Neural cell (in vitro differentiated cells): ENCODE results near the gene AGTRAP. TPM values are rescaled to one million over a fixed set of nuclear protein-coding genes. Genes with fewer than 3 reads are reported as not detected.

ENCODE experiments used
- H2AFZ ChIP-seq: fragments of 200-600, 300-800 bp; sonication (generic), shearing (Covaris generic); 2 replicates; pipeline ENCODE4 v1.6.0; 2014; ENCODE audit warnings: low read depth, mild to moderate bottlenecking, antibody characterized with exemption, low read length, moderate library complexity
- H3F3A ChIP-seq: fragments of 200-600 bp; shearing (Covaris generic); 2 replicates; pipeline ENCODE4 v1.6.1; 2016; ENCODE audit warnings: mild to moderate bottlenecking, moderate library complexity, mixed read lengths, antibody characterized with exemption, low read length; ENCODE audit not compliant: insufficient read depth, poor library complexity, severe bottlenecking
- H3K27ac ChIP-seq: fragments of 200-600, 300-800 bp; sonication (generic), shearing (Covaris generic); 2 replicates; pipeline ENCODE4 v1.5.1; 2014; ENCODE audit warnings: mild to moderate bottlenecking, low read length, moderate library complexity
- H3K27me3 ChIP-seq: fragments of 300-800, 200-600 bp; sonication (generic), shearing (Covaris generic); 2 replicates; pipeline ENCODE4 v1.6.0; 2014; ENCODE audit warnings: mild to moderate bottlenecking, low read depth, low read length, moderate library complexity; ENCODE audit not compliant: insufficient read depth
- H3K36me3 ChIP-seq: fragments of 300-800, 200-600 bp; sonication (generic), shearing (Covaris generic); 2 replicates; pipeline ENCODE4 v1.5.1; 2014; ENCODE audit warnings: mild to moderate bottlenecking, antibody characterized with exemption, low read length, moderate library complexity; ENCODE audit not compliant: insufficient read depth
- H3K4me2 ChIP-seq: fragments of 300-800, 200-600 bp; sonication (generic), shearing (Covaris generic); 2 replicates; pipeline ENCODE4 v1.6.0; 2014; ENCODE audit warnings: mild to moderate bottlenecking, low read length
- H3K4me3 ChIP-seq: fragments of 300-800, 200-600 bp; sonication (generic), shearing (Covaris generic); 2 replicates; pipeline ENCODE4 v1.5.1; 2014; ENCODE audit warnings: mild to moderate bottlenecking, low read length, moderate library complexity
- H3K79me2 ChIP-seq: fragments of 200-600 bp; shearing (Covaris generic); replicated peaks from 2 replicates; pipeline ENCODE4 v1.6.0; 2014; ENCODE audit warnings: mild to moderate bottlenecking, low read length, moderate library complexity; ENCODE audit not compliant: insufficient read depth
- H3K9ac ChIP-seq: fragments of 300-800, 200-600 bp; sonication (generic), shearing (Covaris generic); 2 replicates; pipeline ENCODE4 v1.6.1; 2016; ENCODE audit warnings: mild to moderate bottlenecking, low read length, mixed read lengths
- H3K9me2 ChIP-seq: fragments of 200-600 bp; shearing (Covaris generic); 2 replicates; pipeline ENCODE4 v1.6.1; 2016; ENCODE audit warnings: mild to moderate bottlenecking, low read length, mixed read lengths; ENCODE audit not compliant: insufficient read depth
- H3K9me3 ChIP-seq: fragments of 200-600, 300-800 bp; sonication (generic), shearing (Covaris generic); 2 replicates; pipeline ENCODE4 v1.6.1; 2016; ENCODE audit warnings: mild to moderate bottlenecking, mixed run types, low read length, moderate library complexity, mixed read lengths
- H4K20me1 ChIP-seq: fragments of 200-600 bp; shearing (Covaris generic); 2 replicates; pipeline ENCODE4 v1.6.1; 2016; ENCODE audit warnings: mild to moderate bottlenecking, mixed run types; ENCODE audit not compliant: insufficient read depth
- EP300 ChIP-seq: fragments of 450-650 bp; conservative IDR thresholded peaks from 2 replicates; pipeline ENCODE4 v1.6.1; 2014; ENCODE audit warnings: antibody characterized with exemption, mild to moderate bottlenecking, moderate library complexity; ENCODE audit not compliant: poor library complexity, severe bottlenecking
- EZH2 ChIP-seq: fragments of 200-600, 300-800 bp; shearing (Covaris generic), sonication (generic); IDR thresholded peaks from 2 replicates; pipeline ENCODE4 v1.6.1; 2014; ENCODE audit warnings: antibody characterized with exemption, low read length, borderline replicate concordance, mild to moderate bottlenecking; ENCODE audit not compliant: insufficient read depth, poor library complexity, severe bottlenecking
- MXI1 ChIP-seq: fragments of 450-650 bp; conservative IDR thresholded peaks from 2 replicates; pipeline ENCODE4 v1.6.1; 2014; ENCODE audit warnings: antibody characterized with exemption, mild to moderate bottlenecking; ENCODE audit not compliant: poor library complexity, severe bottlenecking
- POLR2AphosphoS5 ChIP-seq: IDR thresholded peaks from 2 replicates; pipeline ENCODE4 v1.6.1; 2012
- RAD21 ChIP-seq: fragments of 450-650 bp; conservative IDR thresholded peaks from 2 replicates; pipeline ENCODE4 v1.6.1; 2014; ENCODE audit warnings: antibody characterized with exemption, mild to moderate bottlenecking, moderate library complexity
- SMC3 ChIP-seq: fragments of 450-650 bp; conservative IDR thresholded peaks from 2 replicates; pipeline ENCODE4 v1.6.1; 2014; ENCODE audit warnings: antibody characterized with exemption, mild to moderate bottlenecking, moderate library complexity; ENCODE audit not compliant: poor library complexity
- TAF1 ChIP-seq: IDR thresholded peaks from 2 replicates; pipeline ENCODE4 v1.6.1; 2012; ENCODE audit warnings: low read depth
- polyA plus RNA-seq: library from polyadenylated mRNA; depleted of rRNA; stranded (reverse); fragments of >200 nt; gene quantifications from 2 replicates; pipeline ENCODE4 v1.2.3, GENCODE V29; 2014
- TF ChIP-seq, protein P1 (sequence below): IDR thresholded peaks from 2 replicates; pipeline ENCODE4 v1.6.1; 2012; ENCODE audit warnings: borderline replicate concordance
- TF ChIP-seq, protein P2 (sequence below): fragments of 450-650 bp; IDR thresholded peaks from 2 replicates; pipeline ENCODE4 v1.5.1; 2014; ENCODE audit warnings: antibody characterized with exemption, mild to moderate bottlenecking, moderate library complexity; ENCODE audit not compliant: poor library complexity, severe bottlenecking

The AGTRAP gene
- polyA plus RNA-seq, 1 donor from 2014 or later: 4.4 TPM

DNA sequence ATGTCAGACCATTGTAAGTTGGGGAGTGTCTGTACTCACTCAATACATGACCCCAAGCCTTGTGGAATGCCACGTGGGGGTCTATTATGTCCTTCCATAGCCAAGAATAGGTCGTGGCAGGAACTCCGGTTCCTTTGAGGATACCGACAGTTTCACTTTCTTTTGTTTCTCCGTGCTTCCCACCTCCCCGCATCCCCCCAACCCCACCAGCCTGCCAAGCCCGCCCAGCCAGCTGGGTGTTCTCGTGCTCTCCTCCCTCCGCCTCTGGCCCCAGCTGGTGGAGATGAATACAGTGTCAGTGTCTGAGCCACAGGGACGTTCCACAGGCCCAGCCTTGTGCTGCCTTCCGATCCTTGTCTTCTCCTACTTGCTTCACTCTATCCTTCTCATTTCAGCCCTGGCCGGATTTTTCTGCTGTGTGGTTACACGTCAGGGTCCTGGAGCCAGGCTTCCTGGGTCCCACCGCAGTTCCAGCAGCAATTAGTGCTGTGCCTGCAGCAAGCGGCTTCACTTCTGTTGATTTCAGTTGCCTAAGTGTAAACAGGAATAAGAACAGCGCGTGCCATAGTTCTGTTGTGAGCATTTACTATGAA lies 4.1 kb upstream of the AGTRAP start:
- TF ChIP-seq SMC3: no peak
- TF ChIP-seq EP300: no peak
- TF ChIP-seq, protein P1, sequence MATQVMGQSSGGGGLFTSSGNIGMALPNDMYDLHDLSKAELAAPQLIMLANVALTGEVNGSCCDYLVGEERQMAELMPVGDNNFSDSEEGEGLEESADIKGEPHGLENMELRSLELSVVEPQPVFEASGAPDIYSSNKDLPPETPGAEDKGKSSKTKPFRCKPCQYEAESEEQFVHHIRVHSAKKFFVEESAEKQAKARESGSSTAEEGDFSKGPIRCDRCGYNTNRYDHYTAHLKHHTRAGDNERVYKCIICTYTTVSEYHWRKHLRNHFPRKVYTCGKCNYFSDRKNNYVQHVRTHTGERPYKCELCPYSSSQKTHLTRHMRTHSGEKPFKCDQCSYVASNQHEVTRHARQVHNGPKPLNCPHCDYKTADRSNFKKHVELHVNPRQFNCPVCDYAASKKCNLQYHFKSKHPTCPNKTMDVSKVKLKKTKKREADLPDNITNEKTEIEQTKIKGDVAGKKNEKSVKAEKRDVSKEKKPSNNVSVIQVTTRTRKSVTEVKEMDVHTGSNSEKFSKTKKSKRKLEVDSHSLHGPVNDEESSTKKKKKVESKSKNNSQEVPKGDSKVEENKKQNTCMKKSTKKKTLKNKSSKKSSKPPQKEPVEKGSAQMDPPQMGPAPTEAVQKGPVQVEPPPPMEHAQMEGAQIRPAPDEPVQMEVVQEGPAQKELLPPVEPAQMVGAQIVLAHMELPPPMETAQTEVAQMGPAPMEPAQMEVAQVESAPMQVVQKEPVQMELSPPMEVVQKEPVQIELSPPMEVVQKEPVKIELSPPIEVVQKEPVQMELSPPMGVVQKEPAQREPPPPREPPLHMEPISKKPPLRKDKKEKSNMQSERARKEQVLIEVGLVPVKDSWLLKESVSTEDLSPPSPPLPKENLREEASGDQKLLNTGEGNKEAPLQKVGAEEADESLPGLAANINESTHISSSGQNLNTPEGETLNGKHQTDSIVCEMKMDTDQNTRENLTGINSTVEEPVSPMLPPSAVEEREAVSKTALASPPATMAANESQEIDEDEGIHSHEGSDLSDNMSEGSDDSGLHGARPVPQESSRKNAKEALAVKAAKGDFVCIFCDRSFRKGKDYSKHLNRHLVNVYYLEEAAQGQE: no peak
- TF ChIP-seq EZH2: no peak
- TF ChIP-seq TAF1: no peak
- no peak for TF ChIP-seq MXI1
- no peak for TF ChIP-seq RAD21
- TF ChIP-seq, protein P2, sequence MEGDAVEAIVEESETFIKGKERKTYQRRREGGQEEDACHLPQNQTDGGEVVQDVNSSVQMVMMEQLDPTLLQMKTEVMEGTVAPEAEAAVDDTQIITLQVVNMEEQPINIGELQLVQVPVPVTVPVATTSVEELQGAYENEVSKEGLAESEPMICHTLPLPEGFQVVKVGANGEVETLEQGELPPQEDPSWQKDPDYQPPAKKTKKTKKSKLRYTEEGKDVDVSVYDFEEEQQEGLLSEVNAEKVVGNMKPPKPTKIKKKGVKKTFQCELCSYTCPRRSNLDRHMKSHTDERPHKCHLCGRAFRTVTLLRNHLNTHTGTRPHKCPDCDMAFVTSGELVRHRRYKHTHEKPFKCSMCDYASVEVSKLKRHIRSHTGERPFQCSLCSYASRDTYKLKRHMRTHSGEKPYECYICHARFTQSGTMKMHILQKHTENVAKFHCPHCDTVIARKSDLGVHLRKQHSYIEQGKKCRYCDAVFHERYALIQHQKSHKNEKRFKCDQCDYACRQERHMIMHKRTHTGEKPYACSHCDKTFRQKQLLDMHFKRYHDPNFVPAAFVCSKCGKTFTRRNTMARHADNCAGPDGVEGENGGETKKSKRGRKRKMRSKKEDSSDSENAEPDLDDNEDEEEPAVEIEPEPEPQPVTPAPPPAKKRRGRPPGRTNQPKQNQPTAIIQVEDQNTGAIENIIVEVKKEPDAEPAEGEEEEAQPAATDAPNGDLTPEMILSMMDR: no peak
- no peak for TF ChIP-seq POLR2AphosphoS5

DNA sequence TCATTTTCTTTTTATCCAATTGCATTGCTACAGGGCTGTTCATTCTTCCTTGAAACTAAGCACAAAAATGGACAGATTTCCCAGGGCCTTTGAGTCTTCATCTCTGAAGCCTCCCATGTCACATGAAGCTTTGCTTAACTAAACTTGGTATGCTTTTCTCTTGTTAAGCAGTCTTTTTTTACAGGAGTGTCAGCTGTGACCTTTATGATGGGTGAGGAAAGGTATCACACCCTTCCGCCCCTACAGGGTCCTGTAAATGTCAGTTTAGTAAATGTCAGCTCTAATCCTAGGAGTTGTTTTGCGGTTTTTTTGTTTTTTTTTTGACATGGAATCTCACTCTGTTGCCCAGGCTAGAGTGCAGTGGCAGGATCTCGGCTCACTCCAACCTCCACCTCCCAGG lies 2.6 kb upstream of the AGTRAP start:
- no peaks in the 10 kb centered on the region for H3F3A ChIP-seq
- H3K27ac ChIP-seq: no peak overlapping the region
- H3K36me3 ChIP-seq: no peaks in the 10 kb centered on the region
- no peaks in the 10 kb centered on the region for H4K20me1 ChIP-seq
- H3K4me3 ChIP-seq: no peak overlapping the region
- no peak overlapping the region for H3K4me2 ChIP-seq
- H3K9me3 ChIP-seq: no peaks in the 10 kb centered on the region
- H3K9ac ChIP-seq: no peak overlapping the region
- no peaks in the 10 kb centered on the region for H3K79me2 ChIP-seq
- no peaks in the 10 kb centered on the region for H3K9me2 ChIP-seq
- H3K27me3 ChIP-seq: no peaks in the 10 kb centered on the region
- TF ChIP-seq MXI1 (no peak), TAF1 (no peak), EP300 (no peak), RAD21 (no peak), SMC3 (no peak)
- TF ChIP-seq, protein P1: no peak
- TF ChIP-seq, protein P2: no peak
- H2AFZ ChIP-seq: no peak overlapping the region

More for the DNA sequence above, 4.1 kb upstream of the AGTRAP start:
- Histone ChIP-seq H3K9me2 (no peaks in the 10 kb centered on the region), H2AFZ (no peak overlapping the region), H3K36me3 (no peaks in the 10 kb centered on the region), H3K9ac (no peak overlapping the region), H4K20me1 (no peaks in the 10 kb centered on the region), H3K27me3 (no peaks in the 10 kb centered on the region), H3K27ac (no peak overlapping the region), H3K4me3 (no peak overlapping the region), H3K4me2 (no peak overlapping the region), H3K9me3 (no peaks in the 10 kb centered on the region), H3F3A (no peaks in the 10 kb centered on the region), H3K79me2 (no peaks in the 10 kb centered on the region)
